Fibroblast of lung (primary cell): Measurements from ENCODE around the gene TPI1. TPM values are rescaled to one million over a fixed set of nuclear protein-coding genes. Genes with fewer than 3 reads are reported as not detected.

Source experiments
- DNase-seq, 2 donors: peaks; one replicate each; pipeline versions ENCODE4 v3.0.0 to v3.0.0-alpha.2; 2010; ENCODE audit warnings: low read depth in 2 of 2
- H2AFZ ChIP-seq: 2 replicates; pipeline ENCODE4 v1.5.1; 2012; ENCODE audit warnings: low read length, control low read depth, inconsistent platforms
- H3K27ac ChIP-seq: 2 replicates; pipeline ENCODE4 v1.5.1; 2011; ENCODE audit warnings: low read length, control low read depth; ENCODE audit not compliant: insufficient read depth
- H3K27me3 ChIP-seq: 2 replicates; pipeline ENCODE4 v1.5.1; 2011; ENCODE audit warnings: mild to moderate bottlenecking, low read length; ENCODE audit not compliant: control insufficient read depth, insufficient read depth
- H3K36me3 ChIP-seq: 2 replicates; pipeline ENCODE4 v1.5.1; 2011; ENCODE audit warnings: low read length; ENCODE audit not compliant: control insufficient read depth, insufficient read depth
- H3K4me1 ChIP-seq: 2 replicates; pipeline ENCODE4 v1.5.1; 2011; ENCODE audit warnings: low read length; ENCODE audit not compliant: control insufficient read depth, insufficient read depth; ENCODE audit errors: extremely low read depth
- H3K4me2 ChIP-seq: 2 replicates; pipeline ENCODE4 v1.5.1; 2011; ENCODE audit warnings: low read length, control low read depth; ENCODE audit not compliant: insufficient read depth; ENCODE audit errors: extremely low read depth
- H3K4me3 ChIP-seq, 4 experiments: fragments of 200-600 bp in 1 of 4; sonication (generic) in 1 of 4; replicated peaks in 1 of 4; 2 replicates each; pipeline ENCODE4 v1.5.1; 2011 to 2016; ENCODE audit warnings: low read length in 4 of 4, low read depth in 3 of 4, mild to moderate bottlenecking in 3 of 4, control low read depth in 2 of 4, inconsistent platforms in 1 of 4, mixed read lengths in 1 of 4; ENCODE audit not compliant: insufficient read depth in 1 of 4; ENCODE audit errors: control extremely low read depth in 1 of 4
- H3K79me2 ChIP-seq: 2 replicates; pipeline ENCODE4 v1.5.1; 2012; ENCODE audit warnings: mild to moderate bottlenecking, low read length, inconsistent platforms; ENCODE audit not compliant: control insufficient read depth, insufficient read depth
- H3K9ac ChIP-seq: 2 replicates; pipeline ENCODE4 v1.5.1; 2011; ENCODE audit warnings: mild to moderate bottlenecking, low read length, control low read depth; ENCODE audit not compliant: insufficient read depth
- H3K9me3 ChIP-seq: 2 replicates; pipeline ENCODE4 v1.5.1; 2012; ENCODE audit warnings: low read depth, low read length; ENCODE audit not compliant: control insufficient read depth, insufficient read depth
- H4K20me1 ChIP-seq: 2 replicates; pipeline ENCODE4 v1.5.1; 2011; ENCODE audit warnings: low read length; ENCODE audit not compliant: control insufficient read depth, insufficient read depth; ENCODE audit errors: extremely low read depth
- CTCF ChIP-seq, 2 donors: IDR thresholded peaks in 1 of 2; conservative IDR thresholded peaks in 1 of 2; 1 replicate in 1 of 2; 2 replicates in 1 of 2; pipeline ENCODE4 v1.5.1; 2011 to 2012; ENCODE audit warnings: low read length in 2 of 2, control low read depth in 1 of 2, inconsistent platforms in 1 of 2, low read depth in 1 of 2, mild to moderate bottlenecking in 1 of 2
- EZH2 ChIP-seq: IDR thresholded peaks from 2 replicates; pipeline ENCODE4 v1.5.1; 2012; ENCODE audit warnings: low read length, control low read depth, mild to moderate bottlenecking; ENCODE audit errors: missing control alignments
- polyA plus RNA-seq, 2 donors: library from polyadenylated mRNA; depleted of rRNA in 1 of 2; stranded (reverse) in 1 of 2; unstranded in 1 of 2; fragments of >200 nt; gene quantifications; 2 replicates each; pipeline ENCODE4 v1.2.1, GENCODE V29; 2011 to 2012; ENCODE audit warnings: missing spikeins in 1 of 2
- total RNA-seq: library from RNA; depleted of rRNA; stranded (reverse); fragments of >200 nt; gene quantifications from 2 replicates; pipeline ENCODE4 v1.2.1, GENCODE V29; 2014

Gene TPI1
- total and polyA plus RNA-seq, 2 donors (not counting 1 experiment from before 2014, with no cell fraction given): 934 to 1,654 TPM

- Histone ChIP-seq H4K20me1 (no peaks in the 10 kb centered on the region), H3K79me2 (peaks cover 32% of the 10 kb centered on the region), H3K4me2 (no peak overlapping the region), H3K27me3 (no peaks in the 10 kb centered on the region), H3K4me3 (no peak overlapping the region), H3K4me1 (peaks cover 17% of the 10 kb centered on the region), H3K9me3 (no peaks in the 10 kb centered on the region), H3K9ac (no peak overlapping the region), H2AFZ (no peak overlapping the region), H3K27ac (no peak overlapping the region), H3K36me3 (peaks cover 25% of the 10 kb centered on the region)
- DNase-seq: no peak
- TF ChIP-seq CTCF (conservative IDR thresholded peaks at IDR 0.05 in 1 of 2, IDR thresholded peaks at IDR 0.05 in 1 of 2; ENCODE audit: low read depth in 1 of 2, low read length in 2 of 2): no peak
- no peak for TF ChIP-seq EZH2
Observed at GRCh38 chr12:6855322-6855721, 12.0 kb upstream of the TPI1 start.

GRCh38 chr12:6858799-6859198, 8.5 kb upstream of the TPI1 start:
- Histone ChIP-seq H3K79me2 (peaks cover 16% of the 10 kb centered on the region), H3K27me3 (no peaks in the 10 kb centered on the region), H3K4me3 (no peak overlapping the region), H3K36me3 (peaks cover 39% of the 10 kb centered on the region), H3K4me2 (no peak overlapping the region), H2AFZ (no peak overlapping the region), H3K9me3 (no peaks in the 10 kb centered on the region), H3K27ac (no peak overlapping the region), H3K4me1 (peaks cover 5% of the 10 kb centered on the region), H4K20me1 (no peaks in the 10 kb centered on the region), H3K9ac (no peak overlapping the region)
- no peak for DNase-seq
- TF ChIP-seq EZH2: no peak
- TF ChIP-seq CTCF (conservative IDR thresholded peaks at IDR 0.05 in 1 of 2, IDR thresholded peaks at IDR 0.05 in 1 of 2; ENCODE audit: low read depth in 1 of 2, low read length in 2 of 2): no peak

GRCh38 chr12:6860116-6860515, 7.2 kb upstream of the TPI1 start:
- Histone ChIP-seq H3K4me3 (no peak overlapping the region), H2AFZ (no peak overlapping the region), H3K4me2 (no peak overlapping the region), H3K36me3 (peaks cover 41% of the 10 kb centered on the region), H3K4me1 (no peaks in the 10 kb centered on the region), H3K79me2 (peaks cover 4% of the 10 kb centered on the region), H4K20me1 (no peaks in the 10 kb centered on the region), H3K9me3 (no peaks in the 10 kb centered on the region), H3K9ac (no peak overlapping the region), H3K27ac (no peak overlapping the region), H3K27me3 (no peaks in the 10 kb centered on the region)
- no peak for DNase-seq
- TF ChIP-seq EZH2: no peak
- TF ChIP-seq CTCF (conservative IDR thresholded peaks at IDR 0.05 in 1 of 2, IDR thresholded peaks at IDR 0.05 in 1 of 2; ENCODE audit: low read depth in 1 of 2, low read length in 2 of 2): no peak
